Gastrocnemius medialis (tissue), 4 donors: ENCODE results near the gene PRKRIP1.

Source experiments
- CTCF ChIP-seq, 5 experiments: fragments of 450-650 bp in 3 of 5; fragments of 200-600 bp in 2 of 5; sonication (generic) in 2 of 5; IDR thresholded peaks in 4 of 5; conservative IDR thresholded peaks in 1 of 5; 1 replicate in 4 of 5; 2 replicates in 1 of 5; pipeline ENCODE4 v1.5.1; 2016 to 2019; ENCODE audit warnings: antibody characterized with exemption in 5 of 5, mild to moderate bottlenecking in 3 of 5, moderate library complexity in 3 of 5
- POLR2A ChIP-seq, 2 donors: fragments of 450-650 bp; IDR thresholded peaks; one replicate each; pipeline ENCODE4 v1.6.1; 2017; ENCODE audit warnings: antibody characterized with exemption in 2 of 2, mild to moderate bottlenecking in 2 of 2, moderate library complexity in 2 of 2

GRCh38 chr7:102413611-102414010, 17.4 kb downstream of the PRKRIP1 start:
- no peak for TF ChIP-seq CTCF (IDR thresholded peaks at IDR 0.05 in 4 of 5, conservative IDR thresholded peaks at IDR 0.05 in 1 of 5)
- TF ChIP-seq POLR2A (IDR thresholded peaks at IDR 0.05) = no peak
